ENCODE data around the gene TP53I11. TPM values are rescaled to one million over a fixed set of nuclear protein-coding genes. Genes with fewer than 3 reads are reported as not detected.

TP53I11 gene
- total and polyA plus RNA-seq, 2 donors (not counting 1 experiment from before 2014, with no cell fraction given), result 25.0 to 229 TPM

DNA sequence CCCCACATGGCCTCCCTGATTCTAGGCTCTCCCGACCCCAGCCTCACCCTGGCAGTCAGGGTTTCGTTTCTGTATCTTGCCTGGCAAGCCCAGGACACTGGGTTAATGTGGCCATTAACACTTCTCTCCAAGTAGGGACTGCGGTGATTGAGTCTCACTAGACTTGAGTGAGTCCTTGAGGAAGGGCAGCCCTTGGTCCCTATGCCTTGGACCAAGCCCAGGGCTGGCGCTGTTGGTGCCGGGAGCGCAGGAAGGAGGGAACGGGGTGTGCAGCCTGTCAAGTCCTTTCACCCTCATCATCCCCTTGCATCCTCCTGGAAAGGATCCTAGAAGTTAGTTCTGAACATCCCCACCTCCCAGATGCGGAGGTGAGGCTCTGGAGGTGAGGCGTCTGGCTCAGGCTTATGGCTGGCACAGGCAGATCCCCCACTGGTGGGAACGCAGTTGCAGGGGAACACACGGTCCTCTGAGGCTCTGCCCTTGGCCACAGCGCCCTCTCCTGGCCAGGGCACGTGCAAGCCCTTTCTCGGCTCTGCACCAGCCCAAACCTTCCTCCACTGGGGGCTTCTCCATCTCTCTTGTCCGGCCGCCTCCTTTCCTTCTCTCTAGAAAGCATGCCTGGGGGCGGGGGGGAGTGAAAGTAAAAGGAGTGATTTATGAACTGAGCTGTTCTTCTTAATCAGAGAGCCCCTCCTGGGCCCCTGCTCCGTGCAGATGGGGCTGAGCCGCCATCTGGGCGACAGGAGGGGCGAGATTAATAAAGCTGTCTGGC lies 56.7 kb downstream of the TP53I11 start:
- Histone ChIP-seq H3K9me3 (ENCODE audit: control extremely low read depth in 1 of 3, control insufficient read depth in 2 of 3, insufficient read depth in 1 of 3, low read length in 2 of 3) (peaks cover 0 to 7% (median 5%) of the 10 kb centered on the region in 3 donors), H4K20me1 (ENCODE audit: control insufficient read depth, insufficient read depth, low read length, poor library complexity, severe bottlenecking) (no peaks in the 10 kb centered on the region), H3K79me2 (ENCODE audit: control insufficient read depth, insufficient read depth, low read length) (no peaks in the 10 kb centered on the region), H3K36me3 (replicated peaks in 1 of 2; ENCODE audit: control extremely low read depth in 1 of 2, control insufficient read depth in 1 of 2, extremely low read depth in 1 of 2, insufficient read depth in 2 of 2, low read length in 1 of 2) (no peaks in the 10 kb centered on the region), H2AFZ (ENCODE audit: insufficient read depth, low read depth, low read length, poor library complexity, severe bottlenecking) (no peak overlapping the region), H3K27ac (ENCODE audit: low read length in 2 of 2) (no peak overlapping the region), H3K27me3 (replicated peaks in 1 of 4; ENCODE audit: control extremely low read depth in 1 of 4, control insufficient read depth in 3 of 4, insufficient read depth in 4 of 4, low read length in 3 of 4) (no peaks in the 10 kb centered on the region), H3K4me2 (replicated peaks; ENCODE audit: low read depth, low read length, poor library complexity, severe bottlenecking) (no peak overlapping the region), H3K4me1 (ENCODE audit: control insufficient read depth in 2 of 2, insufficient read depth in 2 of 2, low read length in 2 of 2) (no peaks in the 10 kb centered on the region), H3K9ac (ENCODE audit: low read length) (no peak overlapping the region), H3K4me3 (ENCODE audit: control extremely low read depth in 1 of 5, extremely low read depth in 1 of 5, insufficient read depth in 1 of 5, low read depth in 2 of 5, low read length in 4 of 5) (no peak overlapping the region)
- peak; percentile 25 for DNase-seq
- ChIA-PET POLR2A (no interaction called here), CTCF (interaction anchor here (0.6 kb wide), 1 partner anchor 258 kb away, joined by 3 read pairs; no protein-coding TSS in a partner anchor)
- Mint-ChIP-seq H3K9me3 (ENCODE audit: insufficient read depth) (no peaks in the 10 kb centered on the region), H3K27ac (no peak overlapping the region), H3K27me3 (peaks cover 4% of the 10 kb centered on the region), H3K4me1 (no peaks in the 10 kb centered on the region), H3K4me3 (no peak overlapping the region)
- 48% methylated on average over 11 of the region's 21 CpGs for WGBS (ENCODE audit: insufficient coverage)
- TF ChIP-seq, protein P1, sequence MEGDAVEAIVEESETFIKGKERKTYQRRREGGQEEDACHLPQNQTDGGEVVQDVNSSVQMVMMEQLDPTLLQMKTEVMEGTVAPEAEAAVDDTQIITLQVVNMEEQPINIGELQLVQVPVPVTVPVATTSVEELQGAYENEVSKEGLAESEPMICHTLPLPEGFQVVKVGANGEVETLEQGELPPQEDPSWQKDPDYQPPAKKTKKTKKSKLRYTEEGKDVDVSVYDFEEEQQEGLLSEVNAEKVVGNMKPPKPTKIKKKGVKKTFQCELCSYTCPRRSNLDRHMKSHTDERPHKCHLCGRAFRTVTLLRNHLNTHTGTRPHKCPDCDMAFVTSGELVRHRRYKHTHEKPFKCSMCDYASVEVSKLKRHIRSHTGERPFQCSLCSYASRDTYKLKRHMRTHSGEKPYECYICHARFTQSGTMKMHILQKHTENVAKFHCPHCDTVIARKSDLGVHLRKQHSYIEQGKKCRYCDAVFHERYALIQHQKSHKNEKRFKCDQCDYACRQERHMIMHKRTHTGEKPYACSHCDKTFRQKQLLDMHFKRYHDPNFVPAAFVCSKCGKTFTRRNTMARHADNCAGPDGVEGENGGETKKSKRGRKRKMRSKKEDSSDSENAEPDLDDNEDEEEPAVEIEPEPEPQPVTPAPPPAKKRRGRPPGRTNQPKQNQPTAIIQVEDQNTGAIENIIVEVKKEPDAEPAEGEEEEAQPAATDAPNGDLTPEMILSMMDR (IDR thresholded peaks at IDR 0.05), result peak; percentile 39
- no peak for TF ChIP-seq EZH2 (IDR thresholded peaks at IDR 0.05; ENCODE audit: borderline replicate concordance, insufficient read depth, low read depth, low read length, poor library complexity, severe bottlenecking)
- ATAC-seq (ENCODE audit: low read depth), result no peak
- intact Hi-C loops (cut with micrococcal nuclease), result no loop called here

DNA sequence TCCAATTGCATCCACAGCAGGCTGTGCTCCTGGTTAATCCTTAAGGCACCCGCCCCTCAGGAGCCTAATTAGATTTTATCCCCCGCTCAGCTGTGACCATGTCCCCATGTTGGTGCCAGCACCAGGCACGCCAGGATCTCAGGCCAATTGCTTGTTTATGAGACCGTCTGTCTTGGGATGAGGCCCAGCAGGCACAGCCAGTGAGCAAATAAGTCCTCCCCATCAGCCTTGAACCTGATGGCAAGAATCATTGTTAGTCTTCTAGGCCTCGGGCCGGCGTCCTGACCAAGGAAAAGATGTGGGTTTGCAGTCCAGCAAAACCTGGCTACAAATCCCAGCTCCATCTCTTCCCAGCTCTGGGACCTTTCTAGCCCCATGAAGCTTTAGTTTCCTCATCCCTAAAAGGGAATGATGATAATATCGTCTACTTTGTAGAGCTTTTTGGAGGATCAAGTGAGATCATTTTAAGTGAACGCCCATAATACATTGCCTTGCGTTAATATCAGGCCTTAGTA lies 57.3 kb downstream of the TP53I11 start:
- H2AFZ ChIP-seq (ENCODE audit: insufficient read depth, low read depth, low read length, poor library complexity, severe bottlenecking), result no peak overlapping the region
- H3K4me3 ChIP-seq (ENCODE audit: control extremely low read depth in 1 of 5, extremely low read depth in 1 of 5, insufficient read depth in 1 of 5, low read depth in 2 of 5, low read length in 4 of 5), result no peak overlapping the region
- peaks cover 0 to 3% (median 2%) of the 10 kb centered on the region in 3 donors for H3K9me3 ChIP-seq (ENCODE audit: control extremely low read depth in 1 of 3, control insufficient read depth in 2 of 3, insufficient read depth in 1 of 3, low read length in 2 of 3)
- no peak for DNase-seq
- no peak overlapping the region for H3K27ac ChIP-seq (ENCODE audit: low read length in 2 of 2)
- H3K4me3 Mint-ChIP-seq, result no peak overlapping the region
- no peaks in the 10 kb centered on the region for H3K4me1 ChIP-seq (ENCODE audit: control insufficient read depth in 2 of 2, insufficient read depth in 2 of 2, low read length in 2 of 2)
- no peak overlapping the region for H3K27ac Mint-ChIP-seq
- no peaks in the 10 kb centered on the region for H3K9me3 Mint-ChIP-seq (ENCODE audit: insufficient read depth)
- H3K79me2 ChIP-seq (ENCODE audit: control insufficient read depth, insufficient read depth, low read length), result no peaks in the 10 kb centered on the region
- H3K27me3 Mint-ChIP-seq, result peaks cover 4% of the 10 kb centered on the region
- H4K20me1 ChIP-seq (ENCODE audit: control insufficient read depth, insufficient read depth, low read length, poor library complexity, severe bottlenecking), result no peaks in the 10 kb centered on the region
- intact Hi-C loops (cut with micrococcal nuclease), result no loop called here
- no peak overlapping the region for H3K9ac ChIP-seq (ENCODE audit: low read length)
- no peaks in the 10 kb centered on the region for H3K27me3 ChIP-seq (replicated peaks in 1 of 4; ENCODE audit: control extremely low read depth in 1 of 4, control insufficient read depth in 3 of 4, insufficient read depth in 4 of 4, low read length in 3 of 4)
- POLR2A ChIA-PET, result no interaction called here
- no peak for ATAC-seq (ENCODE audit: low read depth)
- 97% methylated on average over 8 of the region's 10 CpGs for WGBS (ENCODE audit: insufficient coverage)
- no peaks in the 10 kb centered on the region for H3K36me3 ChIP-seq (replicated peaks in 1 of 2; ENCODE audit: control extremely low read depth in 1 of 2, control insufficient read depth in 1 of 2, extremely low read depth in 1 of 2, insufficient read depth in 2 of 2, low read length in 1 of 2)
- CTCF ChIA-PET, result no interaction called here
- TF ChIP-seq, protein P1 (IDR thresholded peaks at IDR 0.05), result no peak
- no peak for TF ChIP-seq EZH2 (IDR thresholded peaks at IDR 0.05; ENCODE audit: borderline replicate concordance, insufficient read depth, low read depth, low read length, poor library complexity, severe bottlenecking)
- no peak overlapping the region for H3K4me2 ChIP-seq (replicated peaks; ENCODE audit: low read depth, low read length, poor library complexity, severe bottlenecking)
- H3K4me1 Mint-ChIP-seq, result no peaks in the 10 kb centered on the region

Measured in B cell (primary cell).